Loucy (cell line): ENCODE measurements around the gene TRIL.

Experiments
- H2AFZ ChIP-seq: fragments of 200-600 bp; sonication (generic); 2 replicates; pipeline ENCODE4 v1.6.0; 2016; ENCODE audit warnings: antibody characterized with exemption, mild to moderate bottlenecking, low read length, moderate library complexity
- H3F3A ChIP-seq: fragments of 200-600 bp; 2 replicates; pipeline ENCODE4 v1.6.0; 2016; ENCODE audit warnings: antibody characterized with exemption, low read depth, mild to moderate bottlenecking
- H3K27me3 ChIP-seq: fragments of 200-600 bp; sonication (generic); 2 replicates; pipeline ENCODE4 v1.6.1; 2014; ENCODE audit warnings: low read length, mild to moderate bottlenecking; ENCODE audit not compliant: insufficient read depth, poor library complexity, severe bottlenecking
- H3K36me3 ChIP-seq: fragments of 200-600 bp; sonication (generic); 2 replicates; pipeline ENCODE4 v1.6.1; 2016; ENCODE audit warnings: low read length; ENCODE audit not compliant: insufficient read depth
- H3K4me1 ChIP-seq: fragments of 200-600 bp; sonication (generic); 2 replicates; pipeline ENCODE4 v1.5.1; 2014; ENCODE audit warnings: low read length, mild to moderate bottlenecking; ENCODE audit not compliant: insufficient read depth, poor library complexity, severe bottlenecking
- H3K4me2 ChIP-seq: fragments of 200-600 bp; sonication (generic); 2 replicates; pipeline ENCODE4 v1.6.0; 2014; ENCODE audit warnings: antibody characterized with exemption, low read length, low read depth, mild to moderate bottlenecking; ENCODE audit not compliant: poor library complexity, severe bottlenecking
- H3K4me3 ChIP-seq: fragments of 200-600 bp; sonication (generic); 2 replicates; pipeline ENCODE4 v1.5.1; 2014; ENCODE audit warnings: low read length, mild to moderate bottlenecking, mixed read lengths; ENCODE audit not compliant: poor library complexity, severe bottlenecking
- H3K79me2 ChIP-seq: fragments of 200-600 bp; sonication (generic); 2 replicates; pipeline ENCODE4 v1.6.1; 2014; ENCODE audit warnings: low read length; ENCODE audit not compliant: insufficient read depth
- H3K9ac ChIP-seq: fragments of 200-600 bp; sonication (generic); 2 replicates; pipeline ENCODE4 v1.6.0; 2014; ENCODE audit warnings: mild to moderate bottlenecking, low read depth, low read length, moderate library complexity; ENCODE audit not compliant: poor library complexity, severe bottlenecking
- H3K9me2 ChIP-seq: fragments of 200-600 bp; sonication (generic); replicated peaks from 2 replicates; pipeline ENCODE4 v1.6.1; 2016; ENCODE audit warnings: low read depth, low read length, mixed read lengths
- H3K9me3 ChIP-seq: fragments of 200-600 bp; sonication (generic); 2 replicates; pipeline ENCODE4 v1.6.1; 2014; ENCODE audit warnings: mild to moderate bottlenecking, antibody characterized with exemption, low read length, low read depth; ENCODE audit not compliant: insufficient read depth
- H4K20me1 ChIP-seq: fragments of 200-600 bp; sonication (generic); 2 replicates; pipeline ENCODE4 v1.6.0; 2014; ENCODE audit warnings: antibody characterized with exemption, low read length, mild to moderate bottlenecking; ENCODE audit not compliant: insufficient read depth, poor library complexity, severe bottlenecking
- CTCF ChIP-seq: fragments of 200-600 bp; sonication (generic); conservative IDR thresholded peaks from 2 replicates; pipeline ENCODE4 v1.5.1; 2014; ENCODE audit warnings: mild to moderate bottlenecking, antibody characterized with exemption, low read length
- EZH2phosphoT487 ChIP-seq: fragments of 200-600 bp; IDR thresholded peaks from 2 replicates; pipeline ENCODE4 v1.6.1; 2018; ENCODE audit warnings: antibody characterized with exemption, mild to moderate bottlenecking, moderate library complexity, borderline replicate concordance

The TRIL gene

GRCh38 chr7:28933846-28934320 lies 24.2 kb downstream of the TRIL start:
- no peaks in the 10 kb centered on the region for H3K9me2 ChIP-seq
- no peaks in the 10 kb centered on the region for H3K27me3 ChIP-seq
- no peak overlapping the region for H3K4me2 ChIP-seq
- no peak overlapping the region for H3K9ac ChIP-seq
- no peak overlapping the region for H3K4me3 ChIP-seq
- no peaks in the 10 kb centered on the region for H3K9me3 ChIP-seq
- H3K36me3 ChIP-seq: no peaks in the 10 kb centered on the region
- no peak for TF ChIP-seq EZH2phosphoT487
- TF ChIP-seq CTCF: no peak
- H3K79me2 ChIP-seq: no peaks in the 10 kb centered on the region
- H2AFZ ChIP-seq: no peak overlapping the region
- no peaks in the 10 kb centered on the region for H3K4me1 ChIP-seq
- H4K20me1 ChIP-seq: no peaks in the 10 kb centered on the region
- no peaks in the 10 kb centered on the region for H3F3A ChIP-seq

- no peak for TF ChIP-seq EZH2phosphoT487
- TF ChIP-seq CTCF: no peak
- Histone ChIP-seq H3K9ac (no peak overlapping the region), H3K4me1 (peaks cover 4% of the 10 kb centered on the region), H3F3A (no peaks in the 10 kb centered on the region), H3K27me3 (no peaks in the 10 kb centered on the region), H3K36me3 (no peaks in the 10 kb centered on the region), H2AFZ (no peak overlapping the region), H3K9me2 (no peaks in the 10 kb centered on the region), H3K9me3 (no peaks in the 10 kb centered on the region), H3K79me2 (no peaks in the 10 kb centered on the region), H3K4me2 (no peak overlapping the region), H3K4me3 (no peak overlapping the region), H4K20me1 (no peaks in the 10 kb centered on the region)
Observed at GRCh38 chr7:28931565-28931964, 26.6 kb downstream of the TRIL start.

- H3K36me3 ChIP-seq: no peaks in the 10 kb centered on the region
- peaks cover 20% of the 10 kb centered on the region for H3K4me1 ChIP-seq
- peak overlapping the region; percentile 81 for H3K4me2 ChIP-seq
- H3K9me3 ChIP-seq: no peaks in the 10 kb centered on the region
- H3K79me2 ChIP-seq: no peaks in the 10 kb centered on the region
- H3K4me3 ChIP-seq: peak overlapping the region; percentile 82
- H4K20me1 ChIP-seq: no peaks in the 10 kb centered on the region
- no peaks in the 10 kb centered on the region for H3F3A ChIP-seq
- no peaks in the 10 kb centered on the region for H3K9me2 ChIP-seq
- peak overlapping the region; percentile 98 for H2AFZ ChIP-seq
- no peaks in the 10 kb centered on the region for H3K27me3 ChIP-seq
- peak overlapping the region; percentile 73 for H3K9ac ChIP-seq
- TF ChIP-seq EZH2phosphoT487: no peak
- peak; percentile 92 for TF ChIP-seq CTCF
Observed at GRCh38 chr7:28926871-28927597, 31.1 kb downstream of the TRIL start.
